ENCODE data around the gene ASPA. TPM values are rescaled to one million over a fixed set of nuclear protein-coding genes. Genes with fewer than 3 reads are reported as not detected.

ASPA gene
- total RNA-seq, 6 experiments from 2014 or later = 1.7 to 6.0 (median 4.2) TPM

DNA sequence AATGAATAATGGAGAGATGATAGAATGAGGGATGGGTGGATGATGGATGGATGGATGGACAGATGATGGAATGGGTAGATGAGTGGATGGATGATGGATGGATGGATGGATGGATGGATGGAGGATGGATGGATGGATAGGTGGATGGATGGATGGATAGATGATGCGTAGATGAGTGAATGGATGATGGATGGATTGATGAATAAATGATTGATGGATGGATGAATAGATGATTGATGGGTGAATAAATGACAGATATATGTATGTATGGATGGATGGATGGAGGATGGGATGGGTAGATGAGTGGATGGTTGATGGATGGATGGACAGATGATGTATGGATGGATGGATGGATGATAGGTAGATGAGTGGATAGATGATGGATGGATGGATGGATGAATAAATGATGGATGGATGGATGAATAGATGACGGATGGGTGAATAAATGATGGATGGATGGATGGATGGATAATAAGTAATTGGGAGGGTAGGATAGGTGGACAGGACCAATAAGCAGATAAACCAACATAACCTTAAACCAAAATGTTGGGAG, 73.9 kb downstream of the ASPA start:
- Histone ChIP-seq H3K9me3 (no peaks in the 10 kb centered on the region), H3K27me3 (no peaks in the 10 kb centered on the region), H3K36me3 (no peaks in the 10 kb centered on the region), H3K27ac (no peak overlapping the region), H3K4me3 (no peak overlapping the region), H3K4me1 (peaks cover 0 to 4% (median 0%) of the 10 kb centered on the region in 4 donors)
- DNase-seq (no peak), ATAC-seq (no peak)
- TF ChIP-seq, protein P1, sequence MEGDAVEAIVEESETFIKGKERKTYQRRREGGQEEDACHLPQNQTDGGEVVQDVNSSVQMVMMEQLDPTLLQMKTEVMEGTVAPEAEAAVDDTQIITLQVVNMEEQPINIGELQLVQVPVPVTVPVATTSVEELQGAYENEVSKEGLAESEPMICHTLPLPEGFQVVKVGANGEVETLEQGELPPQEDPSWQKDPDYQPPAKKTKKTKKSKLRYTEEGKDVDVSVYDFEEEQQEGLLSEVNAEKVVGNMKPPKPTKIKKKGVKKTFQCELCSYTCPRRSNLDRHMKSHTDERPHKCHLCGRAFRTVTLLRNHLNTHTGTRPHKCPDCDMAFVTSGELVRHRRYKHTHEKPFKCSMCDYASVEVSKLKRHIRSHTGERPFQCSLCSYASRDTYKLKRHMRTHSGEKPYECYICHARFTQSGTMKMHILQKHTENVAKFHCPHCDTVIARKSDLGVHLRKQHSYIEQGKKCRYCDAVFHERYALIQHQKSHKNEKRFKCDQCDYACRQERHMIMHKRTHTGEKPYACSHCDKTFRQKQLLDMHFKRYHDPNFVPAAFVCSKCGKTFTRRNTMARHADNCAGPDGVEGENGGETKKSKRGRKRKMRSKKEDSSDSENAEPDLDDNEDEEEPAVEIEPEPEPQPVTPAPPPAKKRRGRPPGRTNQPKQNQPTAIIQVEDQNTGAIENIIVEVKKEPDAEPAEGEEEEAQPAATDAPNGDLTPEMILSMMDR (IDR thresholded peaks at IDR 0.05) = no peak
- TF ChIP-seq POLR2A (IDR thresholded peaks at IDR 0.05) = no peak
- 88% methylated on average over 2 of the region's 2 CpGs for WGBS (ENCODE audit: insufficient coverage, low coverage, low lambda C conversion rate, missing lambda C conversion rate)
- intact Hi-C loops (cut with DNase I) = no loop called here

DNA sequence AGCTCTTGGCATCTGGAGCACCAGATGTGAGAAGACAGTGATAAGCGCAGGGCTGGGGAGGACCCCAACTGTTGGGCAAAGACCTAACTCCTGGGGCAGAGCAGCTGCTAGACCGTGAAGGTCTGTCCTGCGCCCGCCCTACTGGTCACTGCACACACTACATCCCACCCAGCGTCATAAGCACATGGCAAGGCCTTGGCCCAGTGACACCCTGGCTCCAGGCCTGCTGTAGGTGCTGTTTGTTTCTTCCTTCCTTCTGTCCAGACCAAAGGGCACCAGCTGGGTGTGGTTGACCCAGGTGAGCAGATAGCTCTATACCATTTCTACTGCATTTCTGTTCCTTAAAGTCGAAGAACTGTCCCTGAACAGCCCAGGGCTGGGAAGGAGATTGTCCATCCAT, 75.4 kb downstream of the ASPA start:
- Histone ChIP-seq H3K27me3 (no peaks in the 10 kb centered on the region), H3K27ac (no peak overlapping the region), H3K36me3 (no peaks in the 10 kb centered on the region), H3K4me1 (peaks cover 0 to 4% (median 0%) of the 10 kb centered on the region in 4 donors), H3K4me3 (no peak overlapping the region), H3K9me3 (no peaks in the 10 kb centered on the region)
- TF ChIP-seq, protein P1 (IDR thresholded peaks at IDR 0.05) = no peak
- no peak for TF ChIP-seq POLR2A (IDR thresholded peaks at IDR 0.05)
- DNase-seq (no peak), ATAC-seq (no peak)
- 100% methylated on average over 2 of the region's 6 CpGs for WGBS (ENCODE audit: insufficient coverage, low coverage, low lambda C conversion rate, missing lambda C conversion rate)
- intact Hi-C loops (cut with DNase I) = no loop called here

DNA sequence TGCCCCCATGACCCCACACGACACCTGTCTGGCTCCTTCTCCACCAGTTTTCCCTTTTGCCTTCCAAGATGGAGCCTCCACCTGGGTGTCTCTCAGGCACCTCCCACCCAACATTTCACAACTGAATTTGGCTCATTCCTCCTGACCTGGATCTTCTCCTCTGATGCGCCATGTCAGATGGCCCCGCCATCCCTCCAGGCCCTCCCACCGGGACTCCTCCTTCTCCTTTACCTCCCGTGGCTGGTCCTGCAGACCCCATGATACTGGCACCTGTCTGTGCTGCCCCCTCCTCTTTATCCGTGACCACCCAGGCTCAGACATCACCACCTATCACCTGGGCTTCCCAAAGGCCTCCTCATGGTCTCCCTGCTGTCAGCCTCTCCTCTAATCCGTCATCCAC, 77.1 kb downstream of the ASPA start:
- DNase-seq (no peak), ATAC-seq (no peak)
- Histone ChIP-seq H3K36me3 (no peaks in the 10 kb centered on the region), H3K4me3 (no peak overlapping the region), H3K27ac (no peak overlapping the region), H3K27me3 (no peaks in the 10 kb centered on the region), H3K9me3 (no peaks in the 10 kb centered on the region), H3K4me1 (no peaks in the 10 kb centered on the region)
- intact Hi-C loops (cut with DNase I) = no loop called here
- WGBS (ENCODE audit: insufficient coverage, low coverage, low lambda C conversion rate, missing lambda C conversion rate) = 77% methylated on average over 7 of the region's 7 CpGs
- TF ChIP-seq, protein P1 (IDR thresholded peaks at IDR 0.05) = no peak
- TF ChIP-seq POLR2A (IDR thresholded peaks at IDR 0.05) = no peak

Other genes with a start within 250 kb of the ASPA start
- gene OR3A1, start 177.6 kb upstream of the ASPA start, total RNA-seq = not detected
- gene OR3A2, start 89.7 kb upstream of the ASPA start, total RNA-seq = not detected
- gene OR1E1, start 77.6 kb upstream of the ASPA start, total RNA-seq = not detected
- gene OR3A3, start 64.6 kb upstream of the ASPA start, total RNA-seq = not detected
- not detected for gene OR1E2, start 42.2 kb upstream of the ASPA start, total RNA-seq
- not detected for gene SPATA22, start 4.2 kb upstream of the ASPA start, total RNA-seq
- 1 to 10 TPM in 1 of 6 experiments, under 1 TPM in 4, not detected in 1; 0.12 to 2.1 (median 0.37) TPM for gene TRPV3, start 81.8 kb downstream of the ASPA start, total RNA-seq
- 10 to 100 TPM in 1 of 6 experiments, 1 to 10 TPM in 5; 3.1 to 12.0 (median 6.4) TPM for gene TRPV1, start 133.4 kb downstream of the ASPA start, total RNA-seq
- gene SHPK, start 160.3 kb downstream of the ASPA start, total RNA-seq = 10 to 100 TPM; 13.5 to 26.1 (median 22.8) TPM
- 10 to 100 TPM in 2 of 6 experiments, 1 to 10 TPM in 4; 6.7 to 30.3 (median 9.4) TPM for gene CTNS, start 160.8 kb downstream of the ASPA start, total RNA-seq
- 10 to 100 TPM in 4 of 6 experiments, 1 to 10 TPM in 2; 8.1 to 60.9 (median 34.7) TPM for gene TAX1BP3, start 192.6 kb downstream of the ASPA start, total RNA-seq
- 10 to 100 TPM; 19.7 to 27.7 (median 24.4) TPM for gene EMC6, start 192.8 kb downstream of the ASPA start, total RNA-seq
- gene P2RX5, start 220.2 kb downstream of the ASPA start, total RNA-seq = 1 to 10 TPM in 1 of 6 experiments, under 1 TPM in 5; 0.13 to 1.1 (median 0.40) TPM
- 1 to 10 TPM in 1 of 6 experiments, under 1 TPM in 4, not detected in 1; 0.07 to 1.1 (median 0.27) TPM for gene HASPIN, start 247.9 kb downstream of the ASPA start, total RNA-seq